Lung (tissue), 12 donors: ENCODE results near the gene ZBTB42. TPM values are rescaled to one million over a fixed set of nuclear protein-coding genes. Genes with fewer than 3 reads are reported as not detected.
"Not testable (repeated sequence)": the region's sequence is repeated elsewhere in the genome, so short reads cannot be mapped to it uniquely, and the experiment has no call there.

Source experiments
- ATAC-seq: fragments of 200-7000 bp; cut with Tn5 transposase; one replicate; pipeline ENCODE4 v1.9.1; 2020; ENCODE audit warnings: moderate number of reproducible peaks; ENCODE audit not compliant: insufficient read depth, low FRiP score
- DNase-seq, 3 donors: peaks; one replicate each; pipeline ENCODE4 v3.0.0-alpha.2; 2013 to 2017
- H3K27ac ChIP-seq, 2 donors: one replicate each; pipeline ENCODE4 v1.5.1; 2013; ENCODE audit warnings: mild to moderate bottlenecking in 2 of 2, moderate library complexity in 2 of 2, control low read depth in 1 of 2, inconsistent platforms in 1 of 2, low read depth in 1 of 2, low read length in 1 of 2
- H3K27me3 ChIP-seq, 3 donors: one replicate each; pipeline ENCODE4 v1.5.1; 2013; ENCODE audit warnings: low read length in 2 of 3; ENCODE audit not compliant: control insufficient read depth in 3 of 3, insufficient read depth in 3 of 3
- H3K36me3 ChIP-seq, 4 donors: one replicate each; pipeline ENCODE4 v1.5.1; 2013; ENCODE audit warnings: low read length in 4 of 4, mild to moderate bottlenecking in 1 of 4, moderate library complexity in 1 of 4; ENCODE audit not compliant: control insufficient read depth in 4 of 4, insufficient read depth in 4 of 4
- H3K4me1 ChIP-seq, 5 donors: one replicate each; pipeline ENCODE4 v1.5.1; 2013; ENCODE audit warnings: low read length in 5 of 5, mild to moderate bottlenecking in 2 of 5, moderate library complexity in 1 of 5; ENCODE audit not compliant: control insufficient read depth in 5 of 5, insufficient read depth in 5 of 5
- H3K4me3 ChIP-seq: one replicate; pipeline ENCODE4 v1.5.1; 2013; ENCODE audit warnings: mild to moderate bottlenecking, control low read depth, moderate library complexity
- H3K9ac ChIP-seq, 2 donors: one replicate each; pipeline ENCODE4 v1.5.1; 2013; ENCODE audit warnings: low read length in 2 of 2, control low read depth in 1 of 2; ENCODE audit not compliant: insufficient read depth in 1 of 2
- H3K9me3 ChIP-seq, 4 donors: one replicate each; pipeline ENCODE4 v1.5.1; 2013; ENCODE audit warnings: low read length in 3 of 4, mild to moderate bottlenecking in 1 of 4, moderate library complexity in 1 of 4; ENCODE audit not compliant: control insufficient read depth in 4 of 4, insufficient read depth in 3 of 4
- CTCF ChIP-seq: IDR thresholded peaks from 2 replicates; pipeline ENCODE4 v1.5.1; 2012; ENCODE audit warnings: mild to moderate bottlenecking; ENCODE audit errors: control extremely low read depth, extremely low read depth
- WGBS, 2 donors: extraction: QIAGEN DNeasy Blood & Tissue Kit; methylation state at CpG; one replicate each; pipeline ENCODE4 v1.1.7; 2013; 5-methylcytosine and 5-hydroxymethylcytosine counted together
- polyA plus RNA-seq, 2 donors: library from polyadenylated mRNA; stranded (reverse); fragments of 200-250 nt; gene quantifications; one replicate each; pipeline ENCODE4 v1.2.1, GENCODE V29; 2013
- total RNA-seq, 2 donors: library from RNA; depleted of rRNA in 1 of 2; stranded (reverse); fragments of >200 nt in 1 of 2; gene quantifications; one replicate each; pipeline ENCODE4 v1.2.1, GENCODE V29; 2014 to 2021
- donor health status: control.
- donor health status: control.
- donor health status: Bipolar disorder and iron deficiency.
- donor health status: healthy.
- donor health status: DM: yes; HTN: yes; CAD: no.

The ZBTB42 gene
- total and polyA plus RNA-seq, 4 donors: 10.2 to 18.6 (median 11.7) TPM

GRCh38 chr14:104808456-104808855, 7.6 kb downstream of the ZBTB42 start:
- TF ChIP-seq CTCF: no peak
- ATAC-seq: no peak
- H3K36me3 ChIP-seq: no peaks in the 10 kb centered on the region
- whole genome bisulfite sequencing, 2 donors: 92 to 93% methylated on average over 6 of the region's 6 CpGs
- H3K9me3 ChIP-seq: no peaks in the 10 kb centered on the region
- H3K4me3 ChIP-seq: no peak overlapping the region
- H3K4me1 ChIP-seq: peaks cover 0 to 10% (median 7%) of the 10 kb centered on the region in 5 donors
- H3K27ac ChIP-seq: no peak overlapping the region
- H3K9ac ChIP-seq: no peak overlapping the region
- no peak for DNase-seq
- no peaks in the 10 kb centered on the region for H3K27me3 ChIP-seq

GRCh38 chr14:104810316-104810715, 9.4 kb downstream of the ZBTB42 start:
- ATAC-seq (no peak), DNase-seq (no peak)
- no peak for TF ChIP-seq CTCF
- H3K4me1 ChIP-seq: peaks cover 0 to 11% (median 6%) of the 10 kb centered on the region in 5 donors
- no peaks in the 10 kb centered on the region for H3K9me3 ChIP-seq
- no peak overlapping the region for H3K9ac ChIP-seq
- H3K36me3 ChIP-seq: no peaks in the 10 kb centered on the region
- no peaks in the 10 kb centered on the region for H3K27me3 ChIP-seq
- 92 to 95% methylated on average over 11 of the region's 11 CpGs for WGBS, 2 donors
- H3K4me3 ChIP-seq: no peak overlapping the region
- H3K27ac ChIP-seq: no peak overlapping the region

GRCh38 chr14:104813286-104813685, 12.4 kb downstream of the ZBTB42 start:
- no peak for TF ChIP-seq CTCF
- Histone ChIP-seq H3K4me1 (peaks cover 0 to 11% (median 0%) of the 10 kb centered on the region in 5 donors), H3K9ac (no peak overlapping the region), H3K27ac (no peak overlapping the region), H3K27me3 (no peaks in the 10 kb centered on the region), H3K36me3 (peaks cover 0 to 6% (median 3%) of the 10 kb centered on the region in 4 donors), H3K4me3 (no peak overlapping the region), H3K9me3 (peaks cover 0 to 4% (median 0%) of the 10 kb centered on the region in 4 donors)
- 90 to 93% methylated on average over 7 of the region's 7 CpGs for WGBS, 2 donors
- DNase-seq: no peak
- ATAC-seq: no peak

- Histone ChIP-seq H3K4me1 (peaks cover 0 to 11% (median 0%) of the 10 kb centered on the region in 5 donors), H3K27ac (peak overlapping the region in 1 of 2 donors; percentile 93)
- DNase-seq, H3K9me3 ChIP-seq, ATAC-seq, H3K36me3 ChIP-seq, H3K27me3 ChIP-seq, H3K9ac ChIP-seq, H3K4me3 ChIP-seq: not testable (repeated sequence)
- 84 to 90% methylated on average over 15 of the region's 15 CpGs for WGBS, 2 donors
Observed at GRCh38 chr14:104814701-104815100, 13.8 kb downstream of the ZBTB42 start.
